Retina (tissue), 1 donor: ENCODE measurements around the gene MAML3.

Source experiments
- DNase-seq: peaks from one replicate; pipeline ENCODE4 v3.0.0-alpha.2; 2016

The MAML3 gene

DNA sequence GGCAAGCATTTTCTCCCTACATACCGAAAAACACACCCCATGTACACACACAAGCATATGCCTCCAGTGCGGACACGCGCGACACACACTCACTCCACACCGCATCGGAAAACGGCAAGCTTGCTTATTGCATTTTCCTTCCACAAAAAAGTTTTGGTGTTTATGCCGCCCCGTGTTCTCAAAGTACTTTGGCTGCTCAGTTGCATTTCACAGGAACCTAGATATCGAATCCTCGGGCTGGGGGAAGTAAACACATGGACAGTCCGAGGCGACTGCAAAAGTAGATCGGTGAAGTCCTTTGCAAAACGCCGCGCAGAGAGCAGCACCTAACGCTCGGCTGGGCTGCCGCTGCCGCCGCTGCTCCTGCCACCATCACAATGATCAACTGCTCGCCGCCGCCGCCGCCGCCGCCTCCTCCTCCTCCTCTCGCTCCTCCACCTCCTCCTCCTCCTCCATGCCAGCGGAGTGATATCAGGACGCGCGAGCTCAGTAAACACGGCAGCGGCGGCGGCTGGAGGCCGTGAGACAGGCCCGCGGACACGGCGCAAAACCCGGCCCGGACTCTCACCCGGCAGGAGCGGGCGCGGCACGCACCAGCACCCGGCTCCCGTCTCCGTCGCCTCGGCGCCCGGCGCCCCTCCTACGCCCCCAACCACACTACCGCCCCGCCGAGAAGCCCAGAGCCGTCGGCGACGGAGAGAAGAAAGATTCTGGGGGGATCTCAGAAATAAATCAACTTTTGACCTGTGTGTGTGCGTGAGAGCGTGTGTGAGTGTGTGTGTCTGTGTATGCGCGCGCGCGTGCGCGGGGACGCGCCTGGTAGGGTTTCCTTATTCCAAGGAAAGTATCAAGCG, at the start of gene MAML3:
MAML3 (minus strand) TSS at position 467 of the 854 bp plus-strand sequence. CDS start 857 bp downstream, outside the sequence.
- peak; percentile 99 for DNase-seq

DNA sequence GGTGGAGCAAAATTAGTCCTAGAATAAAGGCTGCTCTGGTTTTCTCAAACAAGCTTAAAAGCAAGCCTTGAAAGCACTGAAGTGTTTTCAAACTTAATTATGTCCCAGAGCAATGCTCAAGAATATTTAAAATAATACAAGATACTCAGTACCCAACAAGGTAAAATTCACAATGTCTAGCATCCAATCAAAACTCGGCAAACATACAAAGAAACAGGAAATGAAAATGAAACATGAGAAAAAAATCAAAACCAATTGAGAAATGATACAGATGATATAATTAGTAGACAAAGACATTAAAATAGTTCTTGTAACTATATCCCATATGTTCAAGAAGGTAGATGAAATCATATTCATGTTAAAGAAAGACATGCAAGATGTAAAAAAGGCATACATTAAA, 45.0 kb upstream of the MAML3 start:
- no peak for DNase-seq

GRCh38 chr4:140195806-140196205, 41.8 kb upstream of the MAML3 start:
- DNase-seq = no peak

GRCh38 chr4:140189805-140190204, 35.8 kb upstream of the MAML3 start:
- DNase-seq = no peak

DNA sequence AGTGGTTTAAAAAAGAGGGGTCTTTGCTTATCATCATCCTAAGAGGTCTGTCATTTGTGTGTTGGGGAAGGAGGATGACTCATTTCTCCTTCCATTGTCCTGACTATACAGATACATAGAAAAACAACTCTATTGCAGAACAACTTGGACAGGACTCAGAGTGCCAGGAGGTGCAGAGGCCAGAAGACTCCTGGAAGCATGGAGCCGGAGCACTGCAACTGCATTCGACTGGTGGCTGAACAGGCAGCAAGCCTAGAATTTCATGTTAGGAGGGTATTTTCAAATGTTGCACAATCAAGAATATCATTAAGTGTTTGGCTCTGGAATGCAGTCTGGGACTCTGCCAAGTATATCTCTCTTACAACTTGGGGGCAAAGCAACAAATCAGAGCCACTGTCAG, 35.0 kb upstream of the MAML3 start:
- DNase-seq = no peak

- no peak for DNase-seq
Observed at GRCh38 chr4:140187316-140187695, 33.3 kb upstream of the MAML3 start.

DNA sequence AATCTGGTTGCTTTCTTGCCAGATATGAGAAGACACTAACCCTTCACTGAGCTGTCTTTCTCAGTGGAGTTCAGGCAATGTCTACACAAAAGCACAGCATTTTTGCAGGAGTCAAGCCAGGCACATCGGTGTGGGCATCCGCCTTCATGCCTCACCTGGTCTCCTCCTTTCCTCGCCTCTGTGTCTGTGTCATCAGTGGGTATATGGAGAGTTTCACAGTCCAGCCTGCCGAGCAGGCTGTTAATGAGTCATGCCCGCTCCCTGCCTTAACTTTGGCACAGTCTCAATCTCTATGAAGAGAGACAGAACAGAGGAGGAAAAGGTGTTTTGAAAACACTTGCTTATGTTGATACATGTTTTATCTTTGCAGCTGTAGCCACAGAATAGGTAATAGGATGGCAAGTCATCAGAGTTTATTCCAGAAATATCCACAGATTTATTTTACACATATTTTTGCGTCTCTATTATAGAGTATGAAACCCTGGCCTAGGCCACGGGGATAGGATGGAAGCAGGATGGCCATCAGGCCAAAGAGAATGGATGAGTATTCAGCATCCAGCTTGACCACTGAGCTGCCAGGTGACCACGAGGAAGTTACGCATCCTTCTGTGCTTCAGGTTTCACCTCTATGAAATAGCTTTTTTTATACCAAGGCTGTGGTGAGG, 32.8 kb upstream of the MAML3 start:
- no peak for DNase-seq

- no peak for DNase-seq
Observed at GRCh38 chr4:140186082-140186438, 32.1 kb upstream of the MAML3 start.

DNA sequence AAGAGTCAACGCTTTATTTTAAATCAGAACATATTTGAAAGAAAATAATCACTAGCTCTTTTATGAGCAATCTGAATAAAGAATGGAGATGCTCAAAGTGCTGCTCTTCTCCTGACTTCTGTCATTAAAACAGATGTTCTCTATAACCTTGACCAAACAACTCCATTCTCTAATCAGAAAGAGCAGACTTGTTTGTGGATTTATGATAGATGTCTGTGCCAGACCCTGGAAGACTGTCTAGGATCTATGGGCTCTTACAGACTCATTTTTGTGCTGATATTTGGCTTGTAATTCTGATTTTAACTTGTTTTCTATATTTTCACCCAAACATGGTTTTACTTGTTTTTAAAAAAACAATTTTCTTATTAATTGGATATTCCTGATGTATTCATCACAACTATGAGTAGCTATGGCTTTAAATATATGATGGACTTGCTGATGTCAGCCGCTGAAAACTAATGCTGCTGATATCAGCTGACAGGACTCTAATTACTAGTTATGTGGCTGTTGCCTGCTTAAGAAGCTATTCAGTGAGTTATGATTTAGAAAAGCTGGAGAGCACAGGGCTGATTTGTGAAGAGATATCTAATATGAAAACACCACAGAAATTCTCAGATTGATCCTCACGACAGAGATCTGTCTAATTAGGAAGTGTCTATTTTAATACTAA, 31.6 kb upstream of the MAML3 start:
- DNase-seq = no peak

- no peak for DNase-seq
Observed at GRCh38 chr4:140183270-140183669, 29.3 kb upstream of the MAML3 start.

GRCh38 chr4:140180577-140180976, 26.6 kb upstream of the MAML3 start:
- no peak for DNase-seq

GRCh38 chr4:140176735-140177134, 22.8 kb upstream of the MAML3 start:
- DNase-seq = no peak

DNA sequence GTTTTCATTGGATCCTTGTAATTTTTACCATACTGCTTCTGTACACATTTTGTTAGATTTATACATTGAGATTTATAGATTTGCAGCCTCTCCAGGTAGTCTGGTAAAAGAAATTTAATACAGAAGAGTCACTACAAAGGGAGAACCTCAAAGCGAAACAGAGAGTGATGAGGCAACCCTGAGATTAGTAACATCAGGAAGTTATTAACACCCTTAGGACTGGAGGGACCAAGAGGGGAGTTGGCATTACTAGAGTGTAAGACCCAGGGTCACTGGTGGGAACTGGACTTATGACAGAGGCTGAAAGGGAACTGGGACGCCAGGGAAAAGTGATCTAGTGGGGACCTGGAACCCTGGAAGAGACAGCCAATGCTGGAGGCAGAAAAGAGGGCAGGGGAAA, 20.6 kb upstream of the MAML3 start:
- no peak for DNase-seq

DNA sequence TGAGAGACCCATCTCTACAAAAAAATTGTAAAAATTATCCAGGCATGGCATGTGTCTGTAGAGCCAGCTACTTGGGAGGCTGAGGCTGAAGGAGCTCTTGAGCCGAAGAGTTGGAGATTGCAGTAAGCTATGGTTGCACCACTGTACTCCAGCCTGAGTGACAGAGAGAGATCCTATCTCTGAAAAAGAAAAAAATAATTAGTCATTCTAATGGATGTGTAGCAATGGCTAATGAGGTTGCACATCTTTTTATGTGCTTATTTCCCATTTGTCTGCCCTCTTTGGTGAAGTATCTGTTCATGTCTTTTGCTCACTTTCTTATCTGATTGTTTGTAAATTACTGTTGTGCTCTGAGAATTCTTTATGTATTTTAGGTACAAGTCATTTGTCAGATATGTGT, 19.0 kb upstream of the MAML3 start:
- DNase-seq = no peak

DNA sequence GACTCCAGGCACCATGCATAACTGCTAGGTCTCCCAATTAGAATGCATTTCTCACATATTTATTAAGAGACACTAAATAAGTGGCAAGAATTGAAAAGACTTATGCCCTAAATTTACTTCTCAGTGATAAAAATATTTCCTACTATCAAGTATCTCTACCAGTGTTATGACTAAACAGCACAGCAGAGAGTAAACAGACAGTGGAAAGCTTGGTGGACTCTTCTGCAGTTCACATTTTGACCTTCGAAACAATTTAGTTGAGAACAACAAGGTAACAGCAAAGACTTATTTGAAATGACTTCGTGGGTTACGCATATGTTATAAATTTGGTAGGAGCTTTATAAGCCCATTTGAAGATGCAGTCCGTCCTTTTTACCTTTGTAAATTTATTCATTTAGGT, 16.3 kb upstream of the MAML3 start:
- DNase-seq = no peak

GRCh38 chr4:140168936-140169335, 15.0 kb upstream of the MAML3 start:
- no peak for DNase-seq

GRCh38 chr4:140168474-140168873, 14.5 kb upstream of the MAML3 start:
- no peak for DNase-seq

GRCh38 chr4:140163029-140163810, 9.2 kb upstream of the MAML3 start:
- DNase-seq = no peak

DNA sequence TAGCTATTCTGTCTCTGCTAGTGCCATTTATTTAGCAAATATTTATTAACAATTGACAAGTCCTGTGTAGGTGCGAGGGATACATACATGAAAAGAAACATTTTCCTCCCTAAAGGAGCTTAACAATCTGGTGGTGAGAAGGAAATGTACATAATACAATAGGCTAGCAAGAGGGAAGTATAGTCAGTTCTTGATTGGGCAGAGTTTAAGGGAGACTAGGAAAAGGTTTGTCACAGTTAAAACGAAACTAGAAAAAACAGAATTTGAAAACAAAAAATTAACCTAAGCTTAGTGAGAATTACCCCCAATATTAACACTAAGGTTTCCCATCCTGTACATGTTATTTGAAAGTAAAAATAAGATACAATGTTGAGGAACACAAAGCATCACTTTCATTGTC, 8.6 kb upstream of the MAML3 start:
- DNase-seq = no peak

GRCh38 chr4:140158365-140159030, 4.5 kb upstream of the MAML3 start:
- DNase-seq = no peak

DNA sequence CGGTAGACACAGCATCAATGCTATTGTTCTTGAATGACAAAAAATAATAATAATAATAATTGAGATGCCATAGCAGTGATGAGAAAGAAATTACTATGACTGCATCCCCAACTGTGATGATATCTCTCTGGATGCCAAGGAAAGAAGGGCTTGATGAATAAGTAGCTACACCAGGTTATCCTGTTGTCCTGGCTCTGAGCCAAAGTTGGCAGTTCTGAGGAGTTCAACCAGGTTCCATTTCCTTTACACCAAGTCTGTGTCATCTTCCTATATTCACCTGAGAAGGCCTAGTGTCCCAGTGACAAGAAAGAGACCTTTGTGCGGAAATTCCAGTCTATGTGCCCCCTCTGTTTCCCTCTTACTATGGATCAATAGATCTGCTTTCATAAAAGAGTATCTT, 3.4 kb upstream of the MAML3 start:
- no peak for DNase-seq

- no peak for DNase-seq
Observed at GRCh38 chr4:140156529-140157171, 2.7 kb upstream of the MAML3 start.
